HG03095 (cell line): Measurements from ENCODE around the gene KRTCAP2.
A peak's percentile ranks its signal among the peaks of the same experiment; 100 is the strongest.
"Not testable (repeated sequence)": the region's sequence is repeated elsewhere in the genome, so short reads cannot be mapped to it uniquely, and the experiment has no call there.

Experiments
- ATAC-seq: cut with Tn5 transposase; IDR thresholded peaks from one replicate; pipeline ENCODE4 v1.9.1; 2021; ENCODE audit warnings: moderate library complexity; ENCODE audit not compliant: unreplicated experiment

The KRTCAP2 gene

GRCh38 chr1:155172732-155173477, at the start of gene KRTCAP2:
Gene KRTCAP2, minus strand, starts transcription at chr1:155173304. Its CDS starts 80 bp downstream, at chr1:155173224.
- peak; percentile 52 for ATAC-seq

GRCh38 chr1:155220211-155220965, 47.3 kb upstream of the KRTCAP2 start:
- ATAC-seq = not testable (repeated sequence)

DNA sequence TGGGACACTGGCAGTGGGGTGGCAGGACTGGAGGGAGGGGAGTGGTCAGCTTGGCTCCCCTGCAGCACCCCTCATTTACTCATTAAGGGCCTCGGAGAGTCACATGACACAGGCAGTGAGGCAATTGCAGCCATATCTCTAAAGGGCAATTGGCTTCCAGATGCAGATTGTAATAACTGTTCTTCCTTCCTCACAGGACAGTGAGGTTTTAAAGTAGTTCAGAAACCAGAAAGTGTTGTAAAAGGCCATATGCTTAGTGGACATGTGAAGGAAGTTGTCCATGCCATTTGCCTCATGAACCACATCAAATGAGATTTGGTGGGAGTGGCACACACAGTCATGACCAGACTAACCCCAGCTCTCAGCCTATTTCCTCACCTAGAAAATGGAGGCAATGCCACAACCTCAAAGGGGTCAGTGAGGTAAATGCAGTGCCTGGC, 46.5 kb upstream of the KRTCAP2 start:
- no peak for ATAC-seq

DNA sequence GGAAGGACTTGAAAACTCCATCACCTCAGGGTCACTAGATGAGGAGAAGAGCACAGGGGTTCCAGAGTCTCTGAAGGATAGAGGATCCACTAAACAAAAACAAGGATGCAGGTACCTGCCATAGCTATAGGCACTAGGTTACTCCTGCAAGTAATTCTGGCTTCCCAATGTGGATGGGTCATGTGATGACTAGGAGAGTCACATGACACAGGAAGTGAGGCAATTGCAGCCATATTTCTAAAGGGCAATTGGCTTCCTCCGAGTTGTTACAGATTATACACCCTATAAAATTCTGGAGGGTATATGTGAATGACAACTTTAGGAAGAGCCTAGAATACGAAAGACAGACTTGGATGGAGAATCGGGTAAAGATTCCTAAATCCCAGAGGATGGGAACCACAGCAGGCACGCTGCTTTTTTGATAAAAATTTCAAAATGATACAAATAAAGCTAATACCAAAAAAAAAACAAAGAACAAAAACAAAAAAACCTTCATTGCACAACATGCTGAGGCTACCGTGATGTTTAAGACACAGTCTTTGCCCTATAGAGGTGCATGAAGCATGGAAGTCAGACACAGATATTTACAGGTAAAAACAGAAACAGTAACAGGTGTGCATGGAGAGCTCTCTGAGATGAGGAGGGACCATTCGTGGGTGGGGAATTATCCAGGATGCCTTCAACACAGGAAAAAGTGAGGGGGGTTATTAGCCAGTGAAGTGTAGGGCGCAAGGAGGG, 45.9 kb upstream of the KRTCAP2 start:
- no peak for ATAC-seq

DNA sequence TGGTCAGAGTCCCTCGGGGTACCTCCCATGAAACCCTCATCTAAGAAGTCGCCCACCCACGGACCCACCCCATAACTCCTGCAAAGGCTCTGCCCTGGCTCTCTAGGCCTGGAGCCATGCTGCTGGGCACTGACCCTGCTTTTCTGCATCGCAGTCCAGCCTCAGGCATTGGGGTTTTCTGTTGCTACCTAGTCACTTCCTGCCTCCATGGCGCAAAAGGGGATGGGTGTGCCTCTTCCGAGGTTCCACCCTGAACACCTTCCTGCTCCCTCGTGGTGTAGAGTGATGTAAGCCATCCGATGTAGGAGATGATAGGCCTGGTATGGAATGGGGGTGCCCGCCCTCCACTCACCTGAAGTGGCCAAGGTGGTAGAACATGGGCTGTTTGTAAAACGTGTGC, 41.6 kb upstream of the KRTCAP2 start:
- ATAC-seq = not testable (repeated sequence)

DNA sequence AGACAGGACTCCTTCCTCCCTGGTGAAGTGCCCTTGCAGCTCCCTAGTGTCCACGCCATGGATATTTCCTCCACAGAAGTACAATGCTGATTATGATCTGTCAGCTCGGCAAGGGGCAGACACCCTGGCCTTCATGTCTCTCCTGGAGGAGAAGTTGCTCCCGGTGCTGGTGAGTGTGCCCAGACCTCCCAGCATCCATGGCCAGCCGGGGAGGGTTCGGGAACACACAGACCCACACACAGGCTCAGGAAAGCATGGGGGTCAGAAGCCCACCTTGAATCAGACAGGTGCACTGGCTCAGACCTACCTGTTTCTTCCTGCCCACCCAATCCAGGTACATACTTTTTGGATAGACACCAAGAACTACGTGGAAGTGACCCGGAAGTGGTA, 38.9 kb upstream of the KRTCAP2 start:
- not testable (repeated sequence) for ATAC-seq

DNA sequence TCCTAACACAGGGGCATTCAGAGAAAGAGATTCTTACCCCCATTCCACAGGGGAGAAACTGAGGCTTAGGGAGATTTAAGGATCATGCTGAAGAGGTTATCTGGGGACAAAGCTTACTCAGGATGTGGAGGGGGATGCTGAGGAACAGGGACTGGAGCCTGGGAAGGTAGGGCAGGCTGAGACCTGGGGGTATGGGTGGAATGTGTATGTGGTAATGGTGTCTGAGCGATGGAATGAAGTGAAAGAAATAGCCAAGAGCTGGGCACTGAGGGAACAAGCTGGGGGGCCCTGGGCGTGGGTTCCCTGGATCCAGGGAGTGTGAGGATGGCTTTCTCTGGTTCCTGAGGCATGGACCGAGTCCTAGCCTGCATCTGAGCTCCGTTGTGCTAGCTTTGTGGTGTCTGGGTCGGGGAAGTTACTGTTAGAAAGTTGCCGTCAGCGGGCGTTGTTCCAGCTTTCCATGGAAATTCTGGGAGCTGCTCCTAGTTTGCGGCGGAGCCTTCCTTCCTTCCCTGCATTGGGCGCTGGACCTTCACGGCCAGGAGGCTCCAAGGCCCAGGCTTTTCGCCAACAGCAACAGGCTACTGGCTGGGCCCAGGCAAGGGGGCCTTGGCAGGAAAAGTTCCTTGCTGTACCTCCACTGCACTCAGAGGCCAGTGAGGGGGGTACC, 38.4 kb upstream of the KRTCAP2 start:
- ATAC-seq = not testable (repeated sequence)

GRCh38 chr1:155210314-155211104, 37.4 kb upstream of the KRTCAP2 start:
- ATAC-seq = no peak

GRCh38 chr1:155209312-155209721, 36.2 kb upstream of the KRTCAP2 start:
- no peak for ATAC-seq

- peak; percentile 59 for ATAC-seq
Observed at GRCh38 chr1:155208541-155209311, 35.6 kb upstream of the KRTCAP2 start, which contains the start of gene MTX1. Gene MTX1, plus strand, starts transcription at chr1:155208695. Its CDS starts 110 bp downstream, at chr1:155208805.

GRCh38 chr1:155207806-155208540, 34.9 kb upstream of the KRTCAP2 start, which contains the start of gene THBS3:
Gene THBS3, minus strand, starts transcription at chr1:155207897. Its CDS starts 21 bp downstream, at chr1:155207876.
- ATAC-seq = no peak

DNA sequence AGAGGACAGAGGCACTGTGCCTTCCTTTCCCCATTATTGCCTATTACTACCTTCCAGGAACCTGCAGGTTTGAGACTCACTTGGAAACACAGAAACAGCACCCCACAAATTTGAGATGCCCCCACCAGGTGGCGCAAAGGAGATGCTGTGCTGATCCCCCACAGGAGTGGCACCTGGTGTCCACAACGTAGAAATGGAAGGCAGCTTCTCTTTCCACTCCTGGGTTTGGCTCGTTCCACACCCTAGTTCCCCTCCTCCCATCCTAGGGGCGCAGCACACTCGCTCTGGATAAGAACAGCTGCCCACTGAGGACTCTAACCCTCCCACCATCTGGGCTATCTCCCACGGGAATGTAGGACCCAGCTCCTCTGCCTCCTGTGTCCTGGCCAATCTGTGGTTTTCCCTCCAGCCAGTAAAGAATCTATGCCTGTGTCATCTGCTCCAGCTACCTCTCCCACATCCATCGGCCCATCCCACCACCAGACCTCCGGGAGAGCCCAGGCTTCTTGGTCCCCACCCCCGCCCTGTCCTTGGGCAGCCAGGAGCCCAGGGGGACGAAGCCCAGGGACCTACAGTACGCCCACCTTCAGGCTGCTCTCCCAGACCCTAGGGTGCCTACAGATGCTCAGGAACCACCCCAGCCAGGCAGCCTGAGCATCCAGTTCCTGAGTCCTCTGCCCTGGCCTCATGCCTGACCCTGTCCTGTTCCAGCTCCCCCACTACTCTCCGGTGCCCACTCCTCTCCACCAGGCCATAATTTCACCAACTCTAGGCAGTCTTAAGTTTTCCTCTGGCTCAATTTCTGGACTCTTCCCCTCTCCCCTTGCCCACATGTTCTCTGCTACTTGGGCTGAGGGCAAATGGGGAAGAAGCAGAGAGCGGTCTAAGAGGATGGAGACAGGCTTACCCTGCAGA, 34.0 kb upstream of the KRTCAP2 start:
- ATAC-seq = no peak

GRCh38 chr1:155205969-155206593, 33.0 kb upstream of the KRTCAP2 start:
- no peak for ATAC-seq

GRCh38 chr1:155205035-155205434, 31.9 kb upstream of the KRTCAP2 start:
- no peak for ATAC-seq

DNA sequence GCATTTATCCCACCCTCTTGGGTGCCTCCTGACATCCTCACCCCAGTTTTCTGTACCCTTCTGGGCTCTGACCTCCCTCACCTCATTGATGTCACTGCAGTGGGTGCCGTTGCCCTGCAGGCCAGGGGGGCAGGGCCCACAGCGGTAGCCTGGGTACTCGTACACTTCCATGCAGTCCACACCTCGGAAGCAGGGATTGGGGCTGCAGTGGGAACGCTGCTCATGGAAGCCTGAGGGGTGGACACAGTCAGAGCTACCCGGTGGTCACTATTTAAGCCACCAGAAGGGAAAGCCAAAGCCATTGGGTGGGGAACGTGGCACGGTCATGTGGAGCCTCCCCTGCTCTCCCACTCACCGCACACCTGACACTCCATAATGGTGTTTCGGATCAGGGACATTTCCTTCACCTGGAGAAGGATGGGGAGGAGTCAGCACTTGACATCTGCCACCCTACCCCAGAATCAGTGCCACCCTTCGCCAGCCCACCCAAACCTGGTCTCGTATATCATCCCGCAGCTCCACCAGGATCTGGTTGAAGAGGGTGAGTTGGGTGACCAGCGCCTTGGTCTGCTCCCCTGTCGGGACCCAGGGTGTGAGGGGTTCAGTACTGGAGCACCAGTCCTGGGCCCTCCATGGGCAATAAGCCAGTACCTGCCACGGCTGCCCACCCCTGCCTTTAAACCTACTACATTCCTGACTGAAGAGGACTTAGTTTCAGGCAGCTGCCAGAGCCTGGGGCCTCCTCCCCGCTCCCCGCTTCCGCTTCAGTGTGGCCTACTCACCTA, 29.8 kb upstream of the KRTCAP2 start:
- ATAC-seq = no peak

- no peak for ATAC-seq
Observed at GRCh38 chr1:155202198-155202597, 29.1 kb upstream of the KRTCAP2 start.
